ENCODE measurements around the gene CHMP6.

- no peak for TF ChIP-seq CTCF (IDR thresholded peaks at IDR 0.05)
- TF ChIP-seq POLR2A (IDR thresholded peaks at IDR 0.05) = no peak
These were observed 38.2 kb downstream of the CHMP6 start for GRCh38 chr17:81029859-81030258.

Measured in lower leg skin (tissue), 3 donors.